GM18858 (cell line): ENCODE data around the gene UNC5B.

Source experiments
- ATAC-seq: cut with Tn5 transposase; IDR thresholded peaks from one replicate; pipeline ENCODE4 v1.9.1; 2021; ENCODE audit not compliant: unreplicated experiment

Gene UNC5B

DNA sequence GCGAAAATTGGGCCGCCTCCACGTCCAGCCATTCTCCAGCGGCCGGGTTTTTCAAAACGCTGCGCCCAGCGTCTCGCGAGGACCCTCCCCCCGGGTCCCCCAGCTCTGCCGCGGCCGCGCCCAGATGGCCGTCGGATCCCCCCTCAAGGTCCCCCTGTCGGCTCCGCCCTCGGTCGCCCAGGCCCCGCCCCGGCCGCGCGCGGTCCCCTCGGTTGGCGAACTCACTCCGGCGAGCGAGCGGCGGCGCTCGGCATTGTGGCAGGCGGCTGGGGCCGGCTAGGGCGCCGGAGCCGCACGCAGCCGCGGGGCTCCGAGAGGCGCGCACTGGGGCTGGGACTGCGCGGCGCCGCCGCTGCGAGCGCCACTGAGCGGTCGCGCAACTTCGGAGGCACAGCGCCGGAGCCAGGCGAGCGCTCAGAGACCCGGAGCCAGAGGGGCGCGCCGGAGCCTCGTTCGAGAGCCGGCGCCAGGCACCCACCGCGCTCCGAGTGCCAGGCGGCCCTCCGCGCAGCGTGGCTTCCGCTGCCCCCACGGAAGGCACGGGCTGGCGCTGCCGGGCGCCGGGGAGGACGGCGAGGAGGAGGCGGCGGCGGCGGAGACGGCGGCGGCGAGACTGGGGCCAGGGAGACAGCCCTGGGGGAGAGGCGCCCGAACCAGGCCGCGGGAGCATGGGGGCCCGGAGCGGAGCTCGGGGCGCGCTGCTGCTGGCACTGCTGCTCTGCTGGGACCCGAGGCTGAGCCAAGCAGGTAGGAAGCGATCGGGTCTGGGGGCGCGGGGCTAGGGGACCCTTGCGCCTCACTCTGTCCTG, at the start of gene UNC5B:
Gene UNC5B (plus strand): TSS at position 253 of the 809 bp plus-strand sequence. CDS start 416 bp downstream, at position 669.
- no peak for ATAC-seq

GRCh38 chr10:71173466-71173865, 38.9 kb upstream of the UNC5B start:
- no peak for ATAC-seq

- no peak for ATAC-seq
These were observed 35.7 kb upstream of the UNC5B start for GRCh38 chr10:71176661-71177060.

DNA sequence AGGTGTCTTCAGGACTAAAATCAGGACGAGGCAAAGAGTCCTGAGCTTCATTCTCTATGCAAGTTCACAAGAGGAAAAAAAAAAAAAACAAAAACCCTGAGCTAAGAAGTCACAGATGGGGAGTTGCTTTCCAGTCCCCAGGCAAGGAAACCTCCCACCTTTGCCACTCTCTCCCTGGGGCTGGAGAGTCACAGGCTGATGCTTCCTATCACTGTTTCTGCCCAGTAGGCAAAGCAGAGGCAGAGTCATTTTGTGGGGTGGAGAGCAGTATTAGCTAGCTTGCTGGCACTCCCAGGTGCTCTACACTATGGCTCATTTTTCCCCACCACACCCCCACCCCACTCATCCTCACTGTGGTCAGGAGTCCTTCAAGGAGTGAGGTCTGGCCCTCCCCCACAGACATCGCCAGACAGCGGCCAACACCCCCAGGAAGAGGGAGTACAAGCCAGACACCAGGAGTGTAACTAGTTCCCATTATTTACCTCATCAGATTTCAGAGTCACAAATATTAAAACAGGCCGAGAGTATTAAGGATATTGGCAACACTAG, 34.6 kb upstream of the UNC5B start:
- no peak for ATAC-seq

DNA sequence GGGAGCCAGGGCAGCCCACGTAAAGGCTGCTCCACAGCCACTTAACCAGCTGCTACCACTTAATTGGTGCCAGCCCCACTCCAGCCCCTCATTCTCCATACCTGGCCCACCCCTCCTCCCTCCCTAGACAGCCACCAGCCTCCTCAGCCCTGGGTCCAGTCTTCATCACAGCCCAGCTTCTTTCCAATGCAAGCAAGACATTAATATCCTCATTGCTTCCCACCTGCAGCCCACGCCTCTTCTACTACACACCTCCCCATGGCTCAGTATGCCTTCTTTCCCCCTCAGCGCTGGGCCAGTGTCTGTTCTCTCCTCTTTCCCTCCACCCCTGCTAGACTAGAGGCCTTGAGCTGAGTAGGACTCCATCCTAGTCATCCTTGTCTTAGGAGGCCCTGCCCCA, 33.5 kb upstream of the UNC5B start:
- no peak for ATAC-seq

GRCh38 chr10:71179382-71179781, 33.0 kb upstream of the UNC5B start:
- no peak for ATAC-seq

DNA sequence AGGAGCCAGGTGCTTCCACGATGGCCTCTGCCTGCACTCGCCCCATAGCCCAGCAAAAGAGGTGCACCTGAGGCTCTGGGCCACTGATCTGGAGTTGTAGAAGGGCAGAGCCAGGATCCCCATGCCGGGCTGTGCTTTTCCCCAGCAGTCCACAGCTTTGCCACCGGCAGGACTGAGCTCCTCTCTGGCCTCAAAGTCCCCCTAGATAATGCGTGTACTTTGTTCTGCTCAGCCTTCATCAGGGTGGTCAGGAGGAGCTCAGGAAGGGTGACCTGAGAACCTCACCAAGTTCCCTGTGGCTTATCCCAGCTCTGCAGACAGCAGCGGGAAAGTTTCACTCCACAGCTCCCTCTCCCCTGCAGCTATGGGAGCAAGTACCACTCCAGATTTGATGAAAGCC, 27.9 kb upstream of the UNC5B start:
- no peak for ATAC-seq

- no peak for ATAC-seq
These were observed 27.2 kb upstream of the UNC5B start for GRCh38 chr10:71185209-71185608.

GRCh38 chr10:71187197-71187596, 25.2 kb upstream of the UNC5B start:
- no peak for ATAC-seq

- ATAC-seq = no peak
These were observed 24.8 kb upstream of the UNC5B start for GRCh38 chr10:71187600-71187999.

- ATAC-seq = no peak
These were observed 24.2 kb upstream of the UNC5B start for GRCh38 chr10:71188201-71188600.

DNA sequence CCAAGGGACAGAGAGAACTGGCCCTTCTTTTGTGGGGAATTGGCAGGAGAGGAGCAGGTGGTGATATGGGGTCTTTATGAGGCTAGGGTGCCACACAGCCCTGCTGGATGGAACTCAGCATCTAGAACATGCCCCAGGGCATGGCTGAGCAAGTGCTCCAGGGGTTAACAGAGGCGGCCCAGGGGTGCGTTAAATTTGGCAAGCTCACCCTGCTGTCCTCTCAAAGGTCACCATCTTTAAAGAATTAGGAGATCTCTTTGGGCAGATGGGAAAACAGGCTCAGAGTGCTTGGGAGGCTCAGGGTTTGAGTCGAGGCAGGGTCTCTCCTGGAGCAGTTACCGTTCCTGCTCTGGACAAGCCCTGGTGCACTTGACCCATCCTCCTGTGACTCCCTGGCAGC, 21.4 kb upstream of the UNC5B start:
- ATAC-seq = no peak

DNA sequence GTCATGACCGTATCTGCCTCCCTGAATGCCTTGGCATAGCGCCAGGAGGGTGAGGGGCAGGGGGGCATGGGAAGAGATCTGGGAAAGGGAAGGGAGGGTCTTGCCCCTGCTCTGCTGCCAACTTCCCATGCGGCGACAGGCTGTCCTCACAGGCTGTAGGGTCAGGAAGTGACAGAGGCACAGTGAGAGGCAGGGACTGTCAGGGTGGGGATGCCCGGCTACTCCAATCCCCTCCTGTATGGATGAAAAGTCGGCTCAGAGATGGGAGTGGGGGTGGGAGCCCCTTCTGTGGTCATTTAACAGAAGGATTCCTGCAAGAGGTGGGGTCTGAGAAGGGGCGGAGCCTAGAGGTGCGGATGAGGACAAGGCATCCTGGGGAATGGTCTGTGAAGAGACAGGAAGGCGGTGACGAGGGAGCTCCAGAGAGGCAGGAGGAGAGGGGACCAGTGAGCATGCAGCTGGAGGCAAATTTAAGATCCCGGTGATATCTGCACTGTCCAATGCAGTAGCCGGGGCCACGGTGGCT, 20.8 kb upstream of the UNC5B start:
- ATAC-seq = no peak

GRCh38 chr10:71193516-71193915, 18.9 kb upstream of the UNC5B start:
- ATAC-seq = no peak

DNA sequence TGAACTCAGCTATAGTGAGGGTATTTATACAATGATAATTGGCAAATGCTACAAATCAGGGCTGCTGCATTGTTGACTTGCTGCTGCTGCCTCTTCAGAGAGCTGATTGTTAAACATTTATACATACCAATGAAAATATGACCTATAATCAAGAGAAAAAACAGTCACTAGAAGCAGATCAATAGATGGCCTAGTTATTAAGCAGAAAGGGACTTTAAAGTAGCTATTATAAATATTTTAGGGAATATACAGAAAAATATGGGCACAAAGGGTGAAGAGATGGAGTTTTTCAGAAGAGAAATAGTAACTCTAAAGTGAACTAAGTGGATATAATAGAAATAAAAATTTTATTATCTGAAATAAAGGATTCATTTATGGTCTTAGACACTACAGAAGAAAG, 14.4 kb upstream of the UNC5B start:
- ATAC-seq = no peak

DNA sequence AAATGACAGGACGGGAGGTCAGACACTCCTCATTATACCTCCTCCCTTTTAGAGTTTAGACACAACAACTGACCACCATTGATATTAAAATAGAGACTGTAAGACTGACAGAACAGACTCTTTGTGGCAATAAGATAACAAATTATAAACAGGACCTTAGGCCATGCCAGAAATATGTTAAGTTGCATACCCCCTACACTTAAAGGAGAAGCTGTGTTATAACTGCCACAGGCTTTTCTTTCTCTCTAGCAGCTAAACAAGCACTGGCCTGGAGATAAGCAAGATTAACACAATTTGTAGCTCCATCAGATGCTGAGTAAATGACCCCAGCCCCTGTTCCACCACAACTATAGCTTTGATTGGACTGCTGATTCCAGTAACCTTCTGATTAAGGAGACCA, 10.5 kb upstream of the UNC5B start:
- ATAC-seq = no peak

- ATAC-seq = no peak
These were observed 10.1 kb upstream of the UNC5B start for GRCh38 chr10:71202314-71202713.

GRCh38 chr10:71203124-71203523, 9.2 kb upstream of the UNC5B start:
- no peak for ATAC-seq

DNA sequence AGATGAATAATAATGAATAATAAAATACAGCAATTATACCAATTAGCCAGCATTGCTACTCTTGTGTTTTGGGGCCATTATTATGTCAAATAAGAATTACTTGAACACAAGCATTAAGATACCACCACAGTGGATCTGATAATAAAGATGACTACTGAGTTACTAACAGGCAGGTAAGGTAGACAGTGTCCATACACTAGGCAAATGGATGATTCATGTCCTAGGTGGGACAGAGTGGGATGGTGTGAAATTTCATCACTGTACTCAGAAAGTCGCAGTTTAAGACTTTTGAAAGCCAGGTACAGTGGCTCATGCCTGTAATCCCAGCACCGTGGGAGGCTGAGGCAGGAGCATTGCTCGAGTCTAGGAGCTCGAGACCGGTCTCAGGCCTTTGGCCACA, 8.7 kb upstream of the UNC5B start:
- ATAC-seq = no peak

- ATAC-seq = no peak
These were observed 7.6 kb upstream of the UNC5B start for GRCh38 chr10:71204746-71205145.

- ATAC-seq = no peak
These were observed 6.9 kb upstream of the UNC5B start for GRCh38 chr10:71205468-71205867.

- ATAC-seq = no peak
These were observed 5.5 kb upstream of the UNC5B start for GRCh38 chr10:71206911-71207310.

DNA sequence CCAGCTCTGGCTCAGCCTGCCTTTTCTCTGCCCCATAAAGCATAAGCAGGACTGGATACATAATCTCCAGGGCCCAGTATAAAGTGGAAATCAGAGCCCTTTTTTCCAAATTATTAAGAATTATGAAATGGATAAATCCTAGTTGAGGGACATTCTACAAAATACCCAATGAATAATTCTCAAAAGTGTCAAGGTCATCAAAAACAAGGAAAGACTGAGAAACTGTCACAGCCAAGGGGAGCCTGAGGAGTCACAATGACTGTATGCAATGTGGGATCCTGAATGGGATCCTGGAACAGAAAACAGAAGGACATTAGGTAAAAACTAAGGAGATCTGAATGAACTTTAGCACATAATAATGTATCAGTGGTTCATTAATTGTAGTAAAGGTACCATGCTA, 4.8 kb upstream of the UNC5B start:
- no peak for ATAC-seq
